Heart right ventricle (tissue), 16 donors: Measurements from ENCODE around the gene TTC17. TPM values are rescaled to one million over a fixed set of nuclear protein-coding genes. Genes with fewer than 3 reads are reported as not detected.
"Not testable (repeated sequence)": the region's sequence is repeated elsewhere in the genome, so short reads cannot be mapped to it uniquely, and the experiment has no call there.

ENCODE experiments used
- ATAC-seq, 8 donors: fragments of 200-7000 bp; cut with Tn5 transposase; one replicate each; pipeline ENCODE4 v1.9.1; 2020; ENCODE audit warnings: mild to moderate bottlenecking in 8 of 8, moderate library complexity in 8 of 8, moderate number of reproducible peaks in 1 of 8
- DNase-seq, 2 donors: peaks; one replicate each; pipeline ENCODE4 v3.0.0-alpha.2; 2020
- H3K27ac ChIP-seq, 10 donors: fragments of 200-600 bp; sonication (generic) in 2 of 10; one replicate each; pipeline versions ENCODE4 v1.5.0 to v1.8.0; 2020 to 2022; ENCODE audit warnings: mild to moderate bottlenecking in 3 of 10
- H3K27me3 ChIP-seq, 7 donors: fragments of 200-600 bp; one replicate each; pipeline ENCODE4 v1.8.0; 2021 to 2022; ENCODE audit warnings: mild to moderate bottlenecking in 2 of 7
- H3K36me3 ChIP-seq, 9 donors: fragments of 200-600 bp; sonication (generic) in 1 of 9; one replicate each; pipeline versions ENCODE4 v1.5.0 to v1.8.0; 2020 to 2022; ENCODE audit warnings: mild to moderate bottlenecking in 2 of 9
- H3K4me1 ChIP-seq, 9 donors: fragments of 200-600 bp; sonication (generic) in 1 of 9; one replicate each; pipeline versions ENCODE4 v1.5.0 to v1.8.0; 2020 to 2022; ENCODE audit warnings: mild to moderate bottlenecking in 4 of 9
- H3K4me3 ChIP-seq, 10 donors: fragments of 200-600 bp; sonication (generic) in 2 of 10; one replicate each; pipeline versions ENCODE4 v1.5.0 to v1.8.0; 2020 to 2022; ENCODE audit warnings: mild to moderate bottlenecking in 7 of 10, moderate library complexity in 2 of 10
- H3K9me3 ChIP-seq, 11 donors: fragments of 200-600 bp in 10 of 11; sonication (generic) in 2 of 11; one replicate each; pipeline versions ENCODE4 v1.5.0 to v1.8.0; 2013 to 2022; ENCODE audit warnings: mild to moderate bottlenecking in 2 of 11, control low read depth in 1 of 11, moderate library complexity in 1 of 11
- WGBS, 2 donors: extraction: QIAGEN DNeasy Blood & Tissue Kit; methylation state at CpG; one replicate each; pipeline ENCODE4 v1.1.7; 2013; ENCODE audit warnings: inconsistent platforms in 1 of 2; 5-methylcytosine and 5-hydroxymethylcytosine counted together
- intact Hi-C, 10 donors: fragments of 100-400 bp; cut with DNase I; formaldehyde crosslinking; loops; one replicate each; pipeline versions ENCODE4 v1.11.1 to v1.14.2; 2022
- polyA plus RNA-seq, 2 donors: library from polyadenylated mRNA; stranded (reverse); fragments of 200-250 nt; gene quantifications; one replicate each; pipeline ENCODE4 v1.2.3, GENCODE V29; 2013
- total RNA-seq, 10 donors: library from RNA; stranded (reverse); fragmentation: NEBNext Ultra II Directional in 3 of 10; extraction: Animal tissue kit (Norgen Biotek cat#: 25700) in 3 of 10; gene quantifications; one replicate each; pipeline versions ENCODE4 v1.2.1 to v1.2.4, GENCODE V29; 2021 to 2023
- TF ChIP-seq, protein P1 (sequence below), 9 donors: fragments of 200-600 bp; sonication (generic) in 2 of 9; IDR thresholded peaks; one replicate each; pipeline versions ENCODE4 v1.5.0 to v1.8.0; 2021 to 2022; ENCODE audit warnings: antibody characterized with exemption in 9 of 9, mild to moderate bottlenecking in 5 of 9, moderate library complexity in 1 of 9
- donor health status: Arrhythmogenic right ventricular cardiomyopathy.
- donor health status: ischemic (EF 13 %, LVEDD 7.1; RV severe dilation, severe dysfunction).
- donor health status: healthy with polysubstance abuse.
- donor health status: DM: no; HTN: yes; CAD: no.
- donor health status: DM: no; HTN: no; CAD: no.
- donor health status: ischemic (EF 25% LVEDD 6.9; RV normal size, moderate dysfunction).
- donor health status: ischemic (EF 25% LVEDD 5.7; RV mildly dilated, moderate dysfunction).
- donor health status: healthy.
- donor health status: DM: yes; HTN: yes; CAD: no.
- donor health status: Ischemic cardiomyopathy.
- donor health status: ischemic (EF 35%, LVEDD 5.7; RV mildly dilated, moderate dysfunction).
- donor health status: nonischemic (EF 11% LVEDD 7.7; RV severe dilation, severe dysfunction).
- donor health status: DM: yes; HTN: yes; CAD: no.
- donor health status: PGD.
- donor health status: ischemic (EF 29% LVEDD 5.4; RV normal size, mild dysfunction).
- donor health status: nonischemic (EF 23%, LVEDD 6.1; RV moderate dilation, normal function).

TTC17 gene
- total and polyA plus RNA-seq, 12 donors = 20.4 to 42.1 (median 29.8) TPM

GRCh38 chr11:43327987-43328386 lies 30.7 kb upstream of the TTC17 start:
- Histone ChIP-seq H3K4me1 (no peaks in the 10 kb centered on the region), H3K36me3 (peaks cover 0 to 100% (median 85%) of the 10 kb centered on the region in 9 donors), H3K9me3 (no peaks in the 10 kb centered on the region), H3K27ac (no peak overlapping the region), H3K4me3 (no peak overlapping the region), H3K27me3 (no peaks in the 10 kb centered on the region)
- DNase-seq (no peak), ATAC-seq (no peak)
- intact Hi-C loops = loop anchor here in 1 of 10 donors (10.0 kb wide), 1 partner anchor 77 kb away; no protein-coding TSS in a partner anchor
- 43 to 50% methylated on average over 2 of the region's 2 CpGs for WGBS, 2 donors
- TF ChIP-seq, protein P1, sequence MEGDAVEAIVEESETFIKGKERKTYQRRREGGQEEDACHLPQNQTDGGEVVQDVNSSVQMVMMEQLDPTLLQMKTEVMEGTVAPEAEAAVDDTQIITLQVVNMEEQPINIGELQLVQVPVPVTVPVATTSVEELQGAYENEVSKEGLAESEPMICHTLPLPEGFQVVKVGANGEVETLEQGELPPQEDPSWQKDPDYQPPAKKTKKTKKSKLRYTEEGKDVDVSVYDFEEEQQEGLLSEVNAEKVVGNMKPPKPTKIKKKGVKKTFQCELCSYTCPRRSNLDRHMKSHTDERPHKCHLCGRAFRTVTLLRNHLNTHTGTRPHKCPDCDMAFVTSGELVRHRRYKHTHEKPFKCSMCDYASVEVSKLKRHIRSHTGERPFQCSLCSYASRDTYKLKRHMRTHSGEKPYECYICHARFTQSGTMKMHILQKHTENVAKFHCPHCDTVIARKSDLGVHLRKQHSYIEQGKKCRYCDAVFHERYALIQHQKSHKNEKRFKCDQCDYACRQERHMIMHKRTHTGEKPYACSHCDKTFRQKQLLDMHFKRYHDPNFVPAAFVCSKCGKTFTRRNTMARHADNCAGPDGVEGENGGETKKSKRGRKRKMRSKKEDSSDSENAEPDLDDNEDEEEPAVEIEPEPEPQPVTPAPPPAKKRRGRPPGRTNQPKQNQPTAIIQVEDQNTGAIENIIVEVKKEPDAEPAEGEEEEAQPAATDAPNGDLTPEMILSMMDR (IDR thresholded peaks at IDR 0.05) = no peak

GRCh38 chr11:43328482-43328881 lies 30.2 kb upstream of the TTC17 start:
- H3K27me3 ChIP-seq = no peaks in the 10 kb centered on the region
- no peaks in the 10 kb centered on the region for H3K9me3 ChIP-seq
- H3K4me1 ChIP-seq = no peaks in the 10 kb centered on the region
- DNase-seq = no peak
- TF ChIP-seq, protein P1 (IDR thresholded peaks at IDR 0.05) = no peak
- no peak overlapping the region for H3K27ac ChIP-seq
- intact Hi-C loops = loop anchor here in 1 of 10 donors (10.0 kb wide), 1 partner anchor 76 kb away; no protein-coding TSS in a partner anchor
- no peak for ATAC-seq
- no peak overlapping the region for H3K4me3 ChIP-seq
- H3K36me3 ChIP-seq = peaks cover 0 to 100% (median 81%) of the 10 kb centered on the region in 9 donors
- 95 to 97% methylated on average over 2 of the region's 2 CpGs for WGBS, 2 donors

DNA sequence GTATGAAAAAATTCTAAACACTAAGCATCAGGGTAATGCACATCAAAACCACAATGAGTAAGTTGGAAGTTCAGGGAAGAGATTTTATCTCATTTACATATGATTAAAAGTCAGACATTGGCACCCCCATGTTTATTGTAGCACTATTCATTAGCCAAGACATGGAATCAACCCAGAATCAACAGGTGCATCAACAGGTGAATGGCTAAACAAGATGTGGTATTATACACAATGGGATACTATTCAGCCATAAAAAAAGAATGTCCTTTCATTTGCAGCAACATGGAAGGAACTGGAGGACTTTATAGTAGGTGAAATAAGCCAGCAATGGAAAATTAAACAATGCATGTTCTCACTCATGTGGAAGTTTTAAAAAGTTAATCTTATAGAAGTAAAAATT lies 17.6 kb upstream of the TTC17 start:
- H3K4me1 ChIP-seq = no peaks in the 10 kb centered on the region
- TF ChIP-seq, protein P1 (IDR thresholded peaks at IDR 0.05) = no peak
- H3K4me3 ChIP-seq = no peak overlapping the region
- intact Hi-C loops = no loop called here
- H3K27ac ChIP-seq = no peak overlapping the region
- ATAC-seq (no peak), DNase-seq (no peak)
- H3K27me3 ChIP-seq = no peaks in the 10 kb centered on the region
- H3K9me3 ChIP-seq = no peaks in the 10 kb centered on the region
- peaks cover 0 to 71% (median 47%) of the 10 kb centered on the region in 9 donors for H3K36me3 ChIP-seq

DNA sequence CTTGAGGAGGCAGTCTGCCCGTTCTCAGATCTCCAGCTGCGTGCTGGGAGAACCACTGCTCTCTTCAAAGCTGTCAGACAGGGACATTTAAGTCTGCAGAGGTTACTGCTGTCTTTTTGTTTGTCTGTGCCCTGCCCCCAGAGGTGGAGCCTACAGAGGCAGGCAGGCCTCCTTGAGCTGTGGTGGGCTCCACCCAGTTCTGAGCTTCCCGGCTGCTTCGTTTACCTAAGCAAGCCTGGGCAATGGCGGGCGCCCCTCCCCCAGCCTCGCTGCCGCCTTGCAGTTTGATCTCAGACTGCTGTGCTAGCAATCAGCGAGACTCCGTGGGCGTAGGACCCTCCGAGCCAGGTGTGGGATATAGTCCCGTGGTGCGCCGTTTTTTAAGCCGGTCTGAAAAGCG lies 7.3 kb upstream of the TTC17 start:
- WGBS, 2 donors = 27 to 51% methylated on average over 2 to 5 of the region's 17 CpGs
- intact Hi-C loops = not testable (repeated sequence)

GRCh38 chr11:43354311-43354710 lies 4.4 kb upstream of the TTC17 start:
- no peak for ATAC-seq
- Histone ChIP-seq H3K36me3 (no peaks in the 10 kb centered on the region), H3K27me3 (no peaks in the 10 kb centered on the region), H3K4me1 (peaks cover 0 to 10% (median 5%) of the 10 kb centered on the region in 9 donors), H3K27ac (no peak overlapping the region), H3K9me3 (no peaks in the 10 kb centered on the region), H3K4me3 (no peak overlapping the region)
- no peak for DNase-seq
- TF ChIP-seq, protein P1 (IDR thresholded peaks at IDR 0.05) = no peak
- intact Hi-C loops = no loop called here
- WGBS, 2 donors = 90 to 92% methylated on average over 4 of the region's 4 CpGs

More for the DNA sequence above, 7.3 kb upstream of the TTC17 start:
- not testable (repeated sequence) for H3K4me3 ChIP-seq, ATAC-seq, H3K4me1 ChIP-seq, H3K27me3 ChIP-seq, H3K9me3 ChIP-seq, H3K27ac ChIP-seq, H3K36me3 ChIP-seq, DNase-seq
